MM.1S (cell line): ENCODE measurements around the gene CDC42BPA.

Experiments
- DNase-seq: peaks from one replicate; pipeline ENCODE4 v3.0.0-alpha.2; 2015
- H2AFZ ChIP-seq: fragments of 300-600 bp; sonication (generic); 2 replicates; pipeline ENCODE4 v1.6.0; 2016; ENCODE audit warnings: antibody characterized with exemption, low read length
- H3F3A ChIP-seq: fragments of 300-600 bp; sonication (generic); 2 replicates; pipeline ENCODE4 v1.6.1; 2016; ENCODE audit warnings: mild to moderate bottlenecking, antibody characterized with exemption, low read length, moderate library complexity, mixed read lengths; ENCODE audit not compliant: insufficient read depth
- H3K27ac ChIP-seq: fragments of 300-600 bp; sonication (generic); 2 replicates; pipeline ENCODE4 v1.5.1; 2016; ENCODE audit warnings: mild to moderate bottlenecking, low read length
- H3K27me3 ChIP-seq: fragments of 300-600 bp; sonication (generic); replicated peaks from 2 replicates; pipeline ENCODE4 v1.6.0; 2016; ENCODE audit warnings: low read length; ENCODE audit not compliant: insufficient read depth
- H3K36me3 ChIP-seq: fragments of 300-600 bp; sonication (generic); replicated peaks from 2 replicates; pipeline ENCODE4 v1.6.1; 2016; ENCODE audit warnings: mild to moderate bottlenecking, low read length, mixed read lengths; ENCODE audit not compliant: insufficient read depth
- H3K4me1 ChIP-seq: fragments of 300-600 bp; sonication (generic); 2 replicates; pipeline ENCODE4 v1.6.1; 2016; ENCODE audit warnings: low read length, mixed read lengths
- H3K4me2 ChIP-seq: fragments of 300-600 bp; sonication (generic); 2 replicates; pipeline ENCODE4 v1.6.0; 2016; ENCODE audit warnings: low read depth, low read length
- H3K4me3 ChIP-seq: fragments of 300-600 bp; sonication (generic); 2 replicates; pipeline ENCODE4 v1.5.1; 2016; ENCODE audit warnings: low read length, mixed read lengths
- H3K79me2 ChIP-seq: fragments of 300-600 bp; sonication (generic); 2 replicates; pipeline ENCODE4 v1.6.1; 2016; ENCODE audit warnings: mixed run types, low read length, mixed read lengths
- H3K9ac ChIP-seq: fragments of 300-600 bp; sonication (generic); 2 replicates; pipeline ENCODE4 v1.6.1; 2016; ENCODE audit warnings: low read length, mixed read lengths
- H3K9me2 ChIP-seq: fragments of 300-600 bp; sonication (generic); replicated peaks from 2 replicates; pipeline ENCODE4 v1.6.1; 2016; ENCODE audit warnings: mild to moderate bottlenecking, low read length, mixed read lengths; ENCODE audit not compliant: insufficient read depth
- H3K9me3 ChIP-seq: fragments of 300-600 bp; sonication (generic); replicated peaks from 2 replicates; pipeline ENCODE4 v1.6.1; 2016; ENCODE audit warnings: mild to moderate bottlenecking, low read length, mixed read lengths; ENCODE audit not compliant: insufficient read depth
- H4K20me1 ChIP-seq: fragments of 300-600 bp; sonication (generic); 2 replicates; pipeline ENCODE4 v1.6.1; 2016; ENCODE audit warnings: mild to moderate bottlenecking, low read length, moderate library complexity, mixed read lengths; ENCODE audit not compliant: insufficient read depth
- EZH2 ChIP-seq: fragments of 300-600 bp; sonication (generic); optimal IDR thresholded peaks from 2 replicates; pipeline ENCODE3; 2017; ENCODE audit warnings: low read depth, mild to moderate bottlenecking, antibody characterized with exemption, low read length, mixed read lengths
- EZH2phosphoT487 ChIP-seq: fragments of 300-600 bp; sonication (generic); IDR thresholded peaks from 2 replicates; pipeline ENCODE4 v1.6.1; 2018; ENCODE audit warnings: antibody characterized with exemption, low read length
- TF ChIP-seq, protein P1 (sequence below): fragments of 300-600 bp; sonication (generic); IDR thresholded peaks from 2 replicates; pipeline ENCODE4 v1.5.1; 2016; ENCODE audit warnings: antibody characterized with exemption, low read length, mixed read lengths

Gene CDC42BPA

DNA sequence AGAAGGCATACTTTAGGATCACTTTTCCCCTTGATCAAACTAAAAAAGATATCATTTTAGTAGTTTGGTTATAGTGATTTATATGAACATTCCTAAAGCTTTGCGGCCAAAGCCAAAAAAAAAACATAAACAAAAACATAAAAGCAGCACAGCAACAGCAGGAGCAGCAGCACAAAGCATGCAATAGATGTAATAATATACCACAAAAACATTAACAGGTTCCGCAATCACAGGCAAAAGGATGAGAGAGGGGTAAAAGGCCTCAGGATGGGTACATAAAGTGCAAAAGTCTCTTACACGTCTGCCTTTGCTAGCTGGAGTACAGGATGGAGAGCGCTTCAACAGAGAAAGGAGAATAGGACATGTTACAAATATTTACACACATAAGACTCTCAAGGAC is 259.2 kb downstream of the CDC42BPA start:
- Histone ChIP-seq H3K4me2 (no peak overlapping the region), H3K9me2 (no peaks in the 10 kb centered on the region), H3K27ac (no peak overlapping the region), H3K9ac (no peak overlapping the region), H2AFZ (no peak overlapping the region), H3K4me3 (no peak overlapping the region), H3K36me3 (no peaks in the 10 kb centered on the region), H3K27me3 (no peaks in the 10 kb centered on the region), H4K20me1 (no peaks in the 10 kb centered on the region; the same call in 1 of the 2 replicates), H3K9me3 (no peaks in the 10 kb centered on the region), H3K4me1 (no peaks in the 10 kb centered on the region), H3K79me2 (no peaks in the 10 kb centered on the region), H3F3A (no peaks in the 10 kb centered on the region)
- no peak for TF ChIP-seq EZH2phosphoT487
- TF ChIP-seq, protein P1, sequence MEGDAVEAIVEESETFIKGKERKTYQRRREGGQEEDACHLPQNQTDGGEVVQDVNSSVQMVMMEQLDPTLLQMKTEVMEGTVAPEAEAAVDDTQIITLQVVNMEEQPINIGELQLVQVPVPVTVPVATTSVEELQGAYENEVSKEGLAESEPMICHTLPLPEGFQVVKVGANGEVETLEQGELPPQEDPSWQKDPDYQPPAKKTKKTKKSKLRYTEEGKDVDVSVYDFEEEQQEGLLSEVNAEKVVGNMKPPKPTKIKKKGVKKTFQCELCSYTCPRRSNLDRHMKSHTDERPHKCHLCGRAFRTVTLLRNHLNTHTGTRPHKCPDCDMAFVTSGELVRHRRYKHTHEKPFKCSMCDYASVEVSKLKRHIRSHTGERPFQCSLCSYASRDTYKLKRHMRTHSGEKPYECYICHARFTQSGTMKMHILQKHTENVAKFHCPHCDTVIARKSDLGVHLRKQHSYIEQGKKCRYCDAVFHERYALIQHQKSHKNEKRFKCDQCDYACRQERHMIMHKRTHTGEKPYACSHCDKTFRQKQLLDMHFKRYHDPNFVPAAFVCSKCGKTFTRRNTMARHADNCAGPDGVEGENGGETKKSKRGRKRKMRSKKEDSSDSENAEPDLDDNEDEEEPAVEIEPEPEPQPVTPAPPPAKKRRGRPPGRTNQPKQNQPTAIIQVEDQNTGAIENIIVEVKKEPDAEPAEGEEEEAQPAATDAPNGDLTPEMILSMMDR, result no peak
- no peak for TF ChIP-seq EZH2
- DNase-seq, result no peak

DNA sequence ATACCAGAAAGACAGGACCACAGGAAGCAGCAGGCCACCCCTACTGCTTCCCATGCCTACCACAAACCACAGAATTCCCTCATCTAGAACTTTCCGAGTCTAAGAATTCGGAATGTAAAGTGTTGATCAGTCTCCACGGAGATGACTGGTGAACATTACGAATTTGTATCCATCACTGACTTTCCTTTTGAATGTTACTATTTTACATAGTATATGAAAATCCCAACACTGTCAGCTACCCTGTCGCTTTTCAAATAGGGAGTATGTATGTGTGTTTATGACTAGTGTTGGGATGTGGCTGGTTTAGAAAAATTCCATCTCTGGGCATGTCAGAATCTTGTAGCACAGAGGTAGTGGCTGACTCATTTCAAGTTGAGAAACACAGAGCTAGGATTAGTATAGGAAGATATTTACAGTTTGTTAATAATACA is 260.0 kb downstream of the CDC42BPA start:
- Histone ChIP-seq H3K9me2 (no peaks in the 10 kb centered on the region), H3K9ac (no peak overlapping the region), H3K4me1 (no peaks in the 10 kb centered on the region), H3K36me3 (no peaks in the 10 kb centered on the region), H3K9me3 (no peaks in the 10 kb centered on the region), H3K4me2 (no peak overlapping the region), H3F3A (no peaks in the 10 kb centered on the region), H4K20me1 (no peaks in the 10 kb centered on the region; the same call in 1 of the 2 replicates), H3K27ac (no peak overlapping the region), H3K79me2 (no peaks in the 10 kb centered on the region), H2AFZ (no peak overlapping the region), H3K4me3 (no peak overlapping the region), H3K27me3 (no peaks in the 10 kb centered on the region)
- no peak for DNase-seq
- no peak for TF ChIP-seq EZH2phosphoT487
- TF ChIP-seq, protein P1, result no peak
- TF ChIP-seq EZH2, result no peak

DNA sequence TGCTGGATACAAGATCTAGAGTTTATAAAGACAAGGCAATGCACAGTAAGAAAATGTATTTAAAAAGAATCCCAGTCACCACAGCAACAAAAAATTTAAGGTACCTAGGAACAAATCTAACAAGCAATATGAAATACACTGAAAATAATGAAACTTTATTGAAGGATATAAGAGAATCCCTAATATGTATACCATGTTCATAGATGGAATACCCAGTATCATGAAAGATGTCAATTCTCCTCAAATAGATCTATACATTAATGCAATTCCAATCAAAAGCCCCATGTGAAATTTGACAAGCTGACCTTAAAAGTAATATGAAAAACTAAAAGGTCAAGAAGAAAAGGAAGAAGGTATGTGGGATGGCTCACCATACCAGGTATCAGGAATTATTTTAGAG is 269.0 kb downstream of the CDC42BPA start:
- Histone ChIP-seq H3K9me3 (no peaks in the 10 kb centered on the region), H3K27me3 (no peaks in the 10 kb centered on the region)
- TF ChIP-seq EZH2phosphoT487 (no peak), EZH2 (no peak)
- TF ChIP-seq, protein P1, result no peak

More for the DNA sequence above, 269.0 kb downstream of the CDC42BPA start:
- Histone ChIP-seq H3K27ac (no peak overlapping the region), H3K9me2 (no peaks in the 10 kb centered on the region), H3K79me2 (no peaks in the 10 kb centered on the region), H4K20me1 (no peaks in the 10 kb centered on the region), H3K4me3 (no peak overlapping the region), H2AFZ (no peak overlapping the region), H3K36me3 (no peaks in the 10 kb centered on the region), H3K4me2 (no peak overlapping the region), H3K9ac (no peak overlapping the region), H3K4me1 (no peaks in the 10 kb centered on the region), H3F3A (no peaks in the 10 kb centered on the region)
- DNase-seq, result no peak
